Measurements from ENCODE around the gene TGFBRAP1.

Gene TGFBRAP1

DNA sequence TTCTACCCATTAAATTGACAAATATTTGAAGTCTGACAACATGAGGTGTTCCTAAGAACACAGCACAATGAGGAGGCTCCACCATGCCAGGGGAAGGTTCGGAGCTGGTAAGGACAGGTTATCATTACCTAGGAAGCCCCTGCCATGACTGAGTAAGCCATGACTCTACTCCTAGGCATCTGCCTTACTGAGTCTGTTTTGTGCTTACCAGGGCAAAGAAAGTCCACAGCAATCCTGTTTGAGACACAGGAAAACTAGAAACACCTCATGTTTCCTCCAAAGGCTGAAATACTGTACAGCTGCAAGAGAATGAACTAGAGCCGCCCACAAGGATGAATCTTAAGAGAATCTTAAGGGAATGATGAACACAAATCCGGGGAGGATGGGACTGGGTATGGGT lies 11.6 kb downstream of the TGFBRAP1 start:
- DNase-seq (ENCODE audit: low read depth in 2 of 2): no peak

DNA sequence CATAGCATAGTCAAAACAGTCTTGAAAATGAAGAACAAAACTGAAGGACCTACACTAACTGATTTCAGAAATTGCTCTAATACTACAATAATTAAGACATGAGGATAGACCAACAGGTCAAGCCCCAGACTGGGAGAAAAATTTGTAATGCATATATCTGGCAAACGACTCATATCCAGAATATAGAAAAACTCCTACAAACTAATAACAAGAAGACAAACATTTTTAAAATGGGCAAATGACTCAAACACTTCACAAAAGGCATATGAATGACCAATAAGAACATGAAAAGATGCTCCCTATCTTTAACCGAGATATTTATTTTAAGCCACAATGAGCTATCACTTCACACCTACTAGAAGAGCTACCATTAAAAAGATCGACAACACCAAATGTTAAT lies 14.2 kb downstream of the TGFBRAP1 start:
- no peak for DNase-seq (ENCODE audit: low read depth in 2 of 2)

DNA sequence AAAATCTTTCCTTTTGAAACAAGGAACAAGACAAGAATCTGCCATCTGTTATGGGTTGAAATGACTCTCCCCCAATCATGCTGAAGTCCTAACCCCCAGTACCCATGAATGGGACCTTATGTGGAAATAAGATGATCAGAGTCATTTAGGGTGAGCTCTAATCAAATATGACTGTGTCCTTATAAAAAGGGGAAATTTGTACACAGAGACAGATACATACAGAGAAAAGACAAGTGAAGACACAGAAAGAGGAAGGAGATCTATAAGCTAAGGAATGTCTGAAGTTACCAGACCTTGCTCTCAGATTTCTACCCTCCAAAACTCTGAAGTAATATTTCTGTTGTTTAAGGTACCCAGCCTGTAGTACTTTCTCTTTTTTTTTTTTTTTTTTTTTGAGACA lies 15.7 kb downstream of the TGFBRAP1 start:
- DNase-seq (ENCODE audit: low read depth in 2 of 2): no peak

DNA sequence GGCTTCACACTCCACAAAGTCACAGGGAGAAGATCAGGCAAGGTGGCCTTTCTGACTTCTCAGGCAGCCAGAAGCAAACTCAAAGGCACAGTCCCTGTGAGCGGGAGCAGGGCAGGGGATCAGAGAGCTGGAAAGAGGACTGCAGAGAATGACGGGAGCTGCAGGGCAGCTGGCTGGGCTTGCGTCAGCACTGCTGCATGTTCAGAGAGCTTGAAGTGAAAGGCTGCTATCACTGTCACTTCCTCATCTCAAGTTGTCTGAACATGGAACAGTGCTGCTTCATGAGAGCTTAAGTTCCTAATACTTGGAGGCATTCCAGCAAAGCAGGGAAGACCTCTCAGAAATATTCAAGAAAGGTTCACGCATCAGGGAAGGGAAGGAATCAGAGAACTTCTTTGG lies 20.4 kb downstream of the TGFBRAP1 start:
- DNase-seq (ENCODE audit: low read depth in 2 of 2): no peak

DNA sequence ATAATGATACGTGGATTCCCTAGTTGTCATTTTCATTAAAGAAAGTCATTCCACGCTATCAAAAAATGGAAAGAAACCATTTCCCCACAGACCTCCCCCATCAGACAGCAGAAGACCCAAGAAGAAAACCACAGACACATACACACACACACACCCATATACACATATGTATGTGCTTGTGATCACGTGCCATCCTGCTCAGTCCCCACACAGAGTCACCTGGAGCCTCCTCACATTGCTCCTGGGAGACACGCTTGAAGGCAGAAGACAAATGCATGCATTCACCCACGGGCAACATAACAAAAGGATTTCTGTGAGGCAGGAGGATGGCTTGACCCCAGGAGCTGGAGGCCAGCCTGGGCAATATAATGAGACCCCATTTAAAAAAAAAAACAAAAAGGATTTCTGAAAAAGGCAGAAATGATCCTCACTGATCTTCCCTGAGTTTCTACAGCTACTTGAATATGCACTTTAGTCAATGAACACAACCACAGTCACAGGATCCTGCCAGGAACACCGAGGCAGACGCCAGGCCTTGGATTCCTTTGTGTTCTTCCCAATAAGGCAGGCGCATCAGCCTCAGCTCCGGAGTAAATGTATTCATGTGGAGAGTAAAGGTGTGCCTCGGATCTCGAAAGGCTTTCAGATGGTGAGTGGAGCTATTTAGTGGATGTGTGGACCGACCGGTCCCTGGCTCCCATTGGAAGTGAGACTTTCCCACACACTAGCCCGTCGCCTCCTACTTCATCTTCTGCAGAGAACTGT lies 21.0 kb downstream of the TGFBRAP1 start:
- DNase-seq (ENCODE audit: low read depth in 2 of 2): no peak

DNA sequence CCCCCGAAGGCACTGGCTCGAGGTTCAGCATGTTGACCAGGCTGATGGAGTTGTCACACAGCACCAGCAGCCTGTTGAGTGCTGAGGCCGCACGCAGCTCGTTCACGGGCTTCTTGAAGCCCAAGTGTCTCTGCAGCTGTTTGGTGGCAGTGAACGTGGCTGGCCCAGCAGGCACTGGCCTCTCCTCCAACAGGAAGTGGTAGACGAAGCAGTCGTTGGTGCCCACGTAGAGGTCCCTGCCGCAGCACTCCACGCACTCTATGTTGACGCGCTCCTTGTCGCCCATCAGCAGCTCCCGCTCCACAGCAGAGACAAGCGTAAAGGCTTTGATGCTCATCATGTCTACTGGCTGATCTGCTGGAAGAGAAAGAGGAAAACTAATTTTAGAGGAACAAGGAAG lies 21.6 kb downstream of the TGFBRAP1 start:
- no peak for DNase-seq (ENCODE audit: low read depth in 2 of 2)

DNA sequence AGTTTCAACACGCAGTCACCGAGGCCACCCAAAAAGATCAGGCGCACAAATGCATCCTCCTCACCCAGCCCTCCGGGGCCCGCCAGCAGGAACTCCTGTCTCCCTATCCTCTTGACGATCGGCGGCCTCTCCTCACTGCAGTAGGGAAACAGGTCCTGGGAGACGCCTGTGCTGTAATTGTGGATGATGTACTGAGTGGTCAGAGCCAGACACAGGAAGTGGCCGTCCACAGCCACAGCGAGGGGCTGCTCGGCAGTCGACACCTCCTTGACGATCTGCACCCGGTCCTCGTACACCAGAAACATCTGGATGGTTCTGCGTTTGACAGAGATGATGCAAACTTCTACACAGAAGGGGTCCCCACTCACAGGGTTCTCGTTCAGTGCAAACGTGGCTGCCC lies 22.0 kb downstream of the TGFBRAP1 start:
- DNase-seq (ENCODE audit: low read depth in 2 of 2): no peak

DNA sequence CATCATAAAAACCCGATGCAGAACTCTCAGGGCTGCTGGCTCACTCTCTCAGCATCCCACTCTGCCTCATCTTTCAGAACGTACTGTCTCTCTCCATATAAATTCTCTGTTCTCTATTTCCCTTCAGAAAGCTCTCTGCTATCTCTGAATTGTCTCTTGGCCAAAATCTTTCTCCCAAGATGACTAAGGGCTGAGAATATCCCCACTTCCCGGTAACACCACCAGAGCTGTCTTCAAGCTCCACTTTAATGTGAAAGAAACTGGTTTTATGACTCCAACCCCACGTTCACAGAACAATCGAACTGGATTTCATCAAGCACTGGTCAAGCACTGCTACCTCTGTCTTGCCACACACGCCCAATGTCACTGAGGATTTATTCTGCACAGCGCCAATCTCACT lies 22.4 kb downstream of the TGFBRAP1 start:
- DNase-seq (ENCODE audit: low read depth in 2 of 2): no peak

DNA sequence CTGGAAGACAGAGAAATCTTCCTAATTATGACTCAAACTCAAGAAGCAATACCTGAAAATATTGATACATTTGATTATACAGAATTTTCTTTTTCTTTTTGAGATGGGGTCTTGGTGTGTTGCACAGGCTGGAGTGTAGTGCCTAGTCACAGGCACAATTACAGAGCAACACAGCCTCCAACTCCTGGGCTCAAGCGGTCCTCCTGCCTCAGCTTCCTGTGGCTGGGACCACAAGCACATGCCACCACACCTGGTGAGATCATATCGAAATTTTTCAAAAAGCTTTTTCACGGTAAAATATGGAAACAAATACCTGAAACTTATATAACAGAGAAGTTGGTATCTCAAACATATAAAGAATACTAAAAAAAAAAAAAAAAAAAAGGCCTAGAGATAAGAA lies 27.9 kb downstream of the TGFBRAP1 start:
- no peak for DNase-seq (ENCODE audit: low read depth in 2 of 2)

DNA sequence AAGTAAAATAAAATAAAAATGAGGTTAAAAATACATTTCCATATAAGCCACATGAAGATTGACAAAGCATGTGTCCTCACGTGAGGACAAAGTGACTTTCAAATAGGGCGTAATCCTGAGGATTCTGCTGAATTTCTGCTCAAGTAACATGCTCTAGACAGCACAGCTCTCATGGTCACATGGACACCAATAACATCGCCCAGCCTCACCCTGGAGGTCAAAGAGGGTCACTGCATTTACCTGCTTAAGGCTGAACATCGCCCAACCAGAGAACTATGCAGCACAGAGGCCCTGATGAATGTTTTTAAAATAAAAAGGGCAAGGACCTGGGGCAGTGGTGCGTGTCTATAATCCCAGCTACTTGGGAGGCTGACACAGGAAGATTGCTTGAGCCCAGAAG lies 30.2 kb downstream of the TGFBRAP1 start:
- no peak for DNase-seq (ENCODE audit: low read depth in 2 of 2)

DNA sequence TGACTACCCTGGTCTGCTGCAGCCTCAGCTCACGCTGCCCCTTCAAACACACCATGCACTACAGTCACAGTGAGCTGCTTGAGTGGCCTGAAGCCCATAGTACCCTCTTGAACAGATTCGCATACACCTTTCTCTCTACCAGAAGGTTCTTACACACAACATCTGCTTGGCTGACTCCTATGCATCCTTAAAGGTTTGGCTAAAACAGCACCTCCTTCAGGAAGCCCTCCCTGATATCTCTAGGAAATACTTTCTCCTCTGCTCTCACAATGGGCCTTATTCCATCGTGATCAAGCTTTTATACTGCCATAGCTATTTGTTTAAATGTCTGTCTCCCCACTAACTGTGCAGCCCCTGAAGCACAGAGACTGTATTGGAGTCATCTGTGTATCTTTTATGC lies 31.5 kb downstream of the TGFBRAP1 start:
- DNase-seq (ENCODE audit: low read depth in 2 of 2): no peak

DNA sequence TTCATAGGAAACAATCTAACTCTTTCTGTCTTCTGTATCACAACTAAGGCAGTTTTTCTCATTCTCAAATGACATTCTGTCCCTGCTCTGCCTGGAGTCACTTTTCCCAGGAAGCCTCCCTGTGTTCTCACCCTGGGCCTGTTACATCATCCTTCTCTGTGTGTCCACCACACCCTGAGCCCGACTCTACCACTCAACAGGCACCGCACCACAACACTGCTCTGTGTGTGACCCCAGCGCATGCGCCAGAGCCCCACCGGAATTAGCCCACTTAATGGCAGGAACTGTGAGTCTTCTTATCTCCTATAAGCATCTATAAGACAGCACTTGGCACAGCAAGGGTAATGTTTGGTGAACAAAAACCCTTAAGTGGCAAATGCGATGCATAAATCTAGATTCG lies 32.3 kb downstream of the TGFBRAP1 start:
- DNase-seq (ENCODE audit: low read depth in 2 of 2): no peak

DNA sequence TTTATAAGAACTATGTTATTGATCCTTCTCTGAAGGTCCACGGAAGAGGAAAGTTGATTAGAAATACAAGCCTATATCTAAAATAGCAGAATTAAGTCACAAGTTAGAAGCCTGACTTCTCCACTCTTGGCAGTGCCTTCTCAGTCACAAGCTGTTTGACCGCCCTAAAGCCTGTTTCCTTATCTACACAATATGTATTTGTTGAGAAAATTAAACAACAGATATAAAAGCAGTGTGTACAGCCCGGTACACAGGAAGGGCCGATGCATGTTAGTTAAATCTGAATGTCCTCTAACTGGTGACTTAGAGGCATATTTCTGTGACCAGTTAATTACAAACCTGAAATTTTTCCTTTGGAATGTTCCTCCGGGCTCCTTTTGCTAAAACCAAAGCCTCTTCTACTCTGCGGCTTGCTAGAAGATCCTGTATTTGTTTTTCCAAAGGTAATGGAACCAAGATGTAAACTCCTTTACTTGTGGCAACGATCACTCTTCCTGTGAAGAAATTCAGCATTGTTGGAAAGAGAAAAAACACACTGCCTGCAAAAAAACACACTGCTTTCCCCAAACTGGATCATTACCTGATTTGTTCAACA lies 33.4 kb downstream of the TGFBRAP1 start:
- DNase-seq (ENCODE audit: low read depth in 2 of 2): no peak

DNA sequence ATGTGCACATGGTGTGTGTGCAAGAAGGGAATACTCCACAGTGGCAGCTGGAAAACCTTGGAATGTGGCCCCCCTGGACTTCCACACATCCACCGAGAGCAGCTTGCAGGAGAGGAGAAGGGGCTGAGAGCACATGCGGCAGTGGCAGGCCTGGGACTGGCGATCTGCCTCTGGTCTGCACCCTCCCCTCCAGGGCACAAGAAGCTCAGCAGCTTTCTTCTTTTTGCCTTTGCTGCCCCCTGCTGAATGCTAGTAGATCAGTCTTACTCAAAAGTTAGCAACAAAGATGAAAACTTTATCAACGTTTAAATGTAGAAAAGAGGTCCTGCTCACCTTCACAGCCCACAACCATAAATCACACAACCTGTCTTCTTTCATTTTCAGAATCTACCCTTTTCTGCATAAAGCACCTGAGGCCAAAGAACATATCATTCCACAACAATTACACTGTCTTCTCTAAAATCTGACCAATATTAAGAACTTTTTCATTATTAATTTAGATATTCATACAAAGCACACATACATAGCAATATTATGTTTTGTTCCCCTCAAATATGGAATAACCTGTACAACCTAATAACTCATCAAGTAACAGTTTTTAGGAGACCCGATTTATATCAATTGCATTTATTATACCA lies 34.6 kb downstream of the TGFBRAP1 start:
- no peak for DNase-seq (ENCODE audit: low read depth in 2 of 2)

DNA sequence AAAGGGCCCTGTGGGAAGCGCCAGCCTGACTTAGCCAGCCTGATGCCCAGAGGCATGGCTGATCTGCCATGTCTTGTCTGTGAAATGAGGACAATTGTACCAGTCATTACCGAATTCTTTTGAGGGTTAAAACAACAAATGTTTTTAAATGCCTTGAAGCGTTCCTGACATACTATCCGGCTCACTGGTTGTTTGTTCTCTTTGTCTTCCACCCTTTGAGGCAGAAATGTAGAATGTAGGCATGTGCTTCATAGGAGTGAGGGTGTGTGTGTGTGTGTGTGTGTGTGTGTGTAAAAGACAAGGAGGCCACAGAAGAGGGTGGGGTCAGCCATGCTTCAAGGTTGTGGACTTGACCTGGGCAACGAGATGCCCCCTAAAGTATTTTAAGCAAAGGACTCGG lies 35.5 kb downstream of the TGFBRAP1 start:
- no peak for DNase-seq (ENCODE audit: low read depth in 2 of 2)

DNA sequence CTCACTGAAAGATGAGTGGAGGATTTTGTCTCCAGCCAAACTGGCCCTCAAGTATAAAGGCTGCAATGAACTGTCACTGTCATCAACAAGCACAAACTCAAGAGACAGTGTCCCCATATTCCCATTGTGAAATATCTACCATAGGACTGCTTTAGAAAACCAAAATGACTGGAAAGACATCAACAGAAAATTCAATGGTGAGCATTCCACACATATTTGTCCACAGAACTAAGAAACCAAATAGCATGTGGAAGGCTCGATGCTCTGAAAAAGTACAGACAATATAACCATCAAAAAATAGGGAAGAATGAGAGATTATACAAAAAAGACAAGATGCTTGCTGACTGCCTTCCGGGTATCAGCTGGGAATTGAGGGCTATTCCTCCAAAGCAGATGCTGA lies 37.6 kb downstream of the TGFBRAP1 start:
- no peak for DNase-seq (ENCODE audit: low read depth in 2 of 2)

DNA sequence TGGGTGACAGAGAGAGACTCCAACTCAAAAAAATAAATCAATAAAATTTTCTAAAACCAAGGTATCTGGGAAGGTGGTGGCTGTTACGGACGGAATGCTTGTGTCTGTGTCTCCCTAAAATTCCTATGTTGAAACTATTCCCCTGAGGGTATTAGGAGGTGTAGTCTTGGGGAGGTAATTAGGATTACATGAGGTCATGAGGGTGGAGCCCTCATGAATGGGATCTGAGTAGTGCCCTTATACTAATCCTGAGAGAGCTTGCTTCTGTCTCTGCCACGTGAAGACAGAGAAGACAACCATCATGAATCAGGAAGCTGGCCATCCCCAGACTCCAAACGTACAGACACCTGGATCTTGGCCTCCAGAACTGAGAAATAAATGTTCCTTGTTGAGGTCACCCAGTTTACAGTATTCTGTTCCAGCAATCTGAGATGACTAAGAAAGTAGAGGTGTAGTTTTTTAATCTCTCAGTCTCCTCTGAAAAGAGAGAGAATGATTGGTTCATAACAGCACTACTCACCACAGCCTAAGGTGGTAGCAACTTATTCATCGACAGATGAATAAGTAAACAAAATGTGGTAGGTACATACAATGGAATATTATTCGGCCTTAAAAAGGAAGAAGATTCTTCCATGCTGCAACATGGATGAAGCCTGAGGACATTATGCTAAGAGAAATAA lies 38.4 kb downstream of the TGFBRAP1 start:
- no peak for DNase-seq (ENCODE audit: low read depth in 2 of 2)

DNA sequence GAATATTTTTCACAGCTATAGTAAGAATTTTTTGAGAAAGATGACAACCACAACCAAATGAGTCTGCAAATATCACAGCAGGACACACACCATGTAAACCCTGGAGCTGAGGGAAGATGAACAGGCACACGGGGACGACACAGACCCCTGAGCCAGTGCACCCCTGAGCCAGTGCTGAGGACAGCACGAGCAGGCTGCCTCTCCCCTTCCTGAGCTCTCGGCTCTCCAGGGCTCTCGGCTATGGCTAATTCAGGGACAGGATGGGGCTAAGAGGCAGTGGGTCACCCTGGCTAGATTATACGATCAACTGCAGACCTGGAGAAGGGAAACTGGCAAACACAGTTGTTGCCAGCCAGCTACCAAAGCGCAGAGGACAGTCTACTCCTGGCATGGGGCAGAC lies 41.4 kb downstream of the TGFBRAP1 start:
- DNase-seq (ENCODE audit: low read depth in 2 of 2): no peak

DNA sequence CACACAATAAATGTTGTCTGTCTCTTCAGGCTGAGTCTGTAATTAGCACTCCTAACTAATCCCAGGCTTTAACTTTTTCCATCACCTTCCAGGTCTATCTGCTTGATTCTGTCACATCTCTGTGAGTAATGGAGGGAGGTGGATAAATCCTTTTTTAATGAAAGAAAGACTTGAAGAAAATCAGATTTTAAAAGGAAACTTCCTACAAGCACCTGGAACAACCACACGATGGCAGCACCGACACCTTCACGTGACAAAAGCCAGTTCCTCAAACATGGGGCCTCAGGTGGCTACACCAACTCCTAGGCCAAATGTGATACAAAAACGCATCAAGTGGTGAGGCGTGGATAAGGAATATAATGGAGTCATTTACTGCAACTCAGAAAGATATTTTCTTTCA lies 41.8 kb downstream of the TGFBRAP1 start:
- no peak for DNase-seq (ENCODE audit: low read depth in 2 of 2)

DNA sequence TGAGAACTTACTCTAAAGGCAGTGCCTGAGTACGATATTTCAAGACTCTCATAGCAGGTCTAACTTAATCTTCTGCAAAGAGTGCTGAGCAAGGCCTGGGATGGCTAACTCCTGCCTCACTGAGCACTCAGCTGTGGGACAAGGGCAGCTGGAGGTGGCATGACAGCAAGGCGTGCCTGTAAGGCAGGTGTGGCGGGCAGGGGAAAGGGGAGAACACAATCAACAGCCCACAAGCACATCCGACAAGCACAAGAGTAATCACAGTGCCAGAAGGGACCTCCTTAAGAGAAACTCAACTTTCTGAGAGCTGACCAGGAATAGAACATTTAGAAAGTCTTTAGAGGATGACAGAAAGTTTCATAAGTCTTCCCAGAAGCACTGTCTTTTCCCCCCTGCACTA lies 46.0 kb downstream of the TGFBRAP1 start:
- DNase-seq (ENCODE audit: low read depth in 2 of 2): no peak

DNA sequence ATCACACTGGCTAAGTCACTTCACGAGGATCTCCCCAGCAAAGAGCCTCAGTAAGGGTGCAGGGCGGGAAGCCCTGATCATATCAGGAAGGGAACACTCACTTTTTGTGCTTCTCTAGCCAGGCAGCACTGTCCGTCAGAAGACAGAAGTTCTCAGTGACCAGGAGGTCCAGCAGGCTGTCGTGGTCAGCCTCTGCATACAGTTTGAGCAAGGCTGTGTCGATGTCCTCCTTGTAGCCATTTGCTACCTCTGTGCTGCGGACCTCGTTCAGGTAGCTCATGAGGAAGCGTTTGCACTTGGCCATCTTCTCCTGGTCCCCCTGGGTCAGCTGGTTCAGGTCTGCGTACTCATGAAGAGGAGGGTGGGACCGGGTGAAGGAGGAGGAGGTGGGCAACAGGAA lies 49.3 kb downstream of the TGFBRAP1 start:
- no peak for DNase-seq (ENCODE audit: low read depth in 2 of 2)

DNA sequence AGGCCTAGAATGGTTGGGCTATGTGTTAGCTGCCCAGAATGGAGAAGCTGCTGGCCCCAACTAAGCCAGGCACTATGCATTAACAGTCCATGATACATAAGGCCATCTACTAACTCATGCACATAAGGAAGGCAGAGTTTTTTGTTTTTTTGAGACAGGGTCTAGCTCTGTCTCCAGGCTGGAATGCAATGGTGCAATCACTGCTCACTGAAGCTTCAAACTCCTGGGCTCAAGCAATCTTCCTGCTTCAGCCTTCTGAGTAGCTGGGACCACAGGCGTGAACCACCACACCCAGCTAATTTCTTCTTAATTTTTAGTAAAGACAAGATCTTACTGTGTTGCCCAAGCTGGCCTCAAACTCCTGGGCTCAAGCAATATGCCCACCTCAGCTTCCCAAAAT lies 50.4 kb downstream of the TGFBRAP1 start:
- no peak for DNase-seq (ENCODE audit: low read depth in 2 of 2)

DNA sequence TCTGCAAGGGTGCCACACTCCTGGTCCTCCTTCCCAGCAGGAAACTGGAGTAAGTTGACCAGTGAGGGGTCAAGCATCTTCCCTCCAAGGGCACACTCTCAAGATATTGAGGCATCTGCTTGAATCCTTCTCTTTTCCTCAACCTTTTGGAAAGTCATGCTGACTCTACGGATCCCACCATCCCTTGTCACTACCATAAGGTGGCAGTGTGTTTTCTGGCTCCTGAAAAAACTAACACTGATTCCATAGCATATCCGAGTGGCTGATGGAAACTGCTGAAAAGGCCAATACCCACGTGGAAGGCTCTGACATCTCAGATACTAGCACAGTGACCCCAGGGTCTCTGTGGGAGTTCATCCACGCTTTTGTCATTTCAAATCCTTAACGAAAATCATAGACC lies 50.9 kb downstream of the TGFBRAP1 start:
- no peak for DNase-seq (ENCODE audit: low read depth in 2 of 2)

Measured in stimulated activated CD8-positive, alpha-beta memory T cell treated with anti-CD3 and anti-CD28 coated beads, Interleukin-7, amount 100 ng/mL, for 4 hours (primary cell).